ENCODE measurements around the gene COL5A2. TPM values are rescaled to one million over a fixed set of nuclear protein-coding genes. Genes with fewer than 3 reads are reported as not detected.

COL5A2 gene
- total RNA-seq, 4 donors from 2014 or later, result 7.7 to 29.5 (median 16.9) TPM

- DNase-seq (ENCODE audit: low spot score in 2 of 2), result no peak
- peak overlapping the region; percentile 27 for H3K4me3 ChIP-seq (ENCODE audit: low read depth, poor library complexity, severe bottlenecking)
- no peak for TF ChIP-seq CTCF (IDR thresholded peaks at IDR 0.05)
- TF ChIP-seq POLR2A (IDR thresholded peaks at IDR 0.05), result no peak
- WGBS, 2 donors, result 1 to 5% methylated on average over 14 of the region's 14 CpGs
- intact Hi-C loops (cut with DNase I; ENCODE audit: low total_unique reads), result no loop called here
These were observed 613 bp downstream of the COL5A2 start for GRCh38 chr2:189178726-189179569.

GRCh38 chr2:189178054-189178453, 1.5 kb downstream of the COL5A2 start:
- no peak overlapping the region for H3K4me3 ChIP-seq (ENCODE audit: low read depth, poor library complexity, severe bottlenecking)
- intact Hi-C loops (cut with DNase I; ENCODE audit: low total_unique reads), result no loop called here
- 9 to 12% methylated on average over 2 of the region's 2 CpGs for WGBS, 2 donors
- no peak for DNase-seq (ENCODE audit: low spot score in 2 of 2)
- TF ChIP-seq CTCF (IDR thresholded peaks at IDR 0.05), result no peak
- TF ChIP-seq POLR2A (IDR thresholded peaks at IDR 0.05), result no peak

- 34 to 39% methylated on average over 4 of the region's 4 CpGs for WGBS, 2 donors
- no peak overlapping the region for H3K4me3 ChIP-seq (ENCODE audit: low read depth, poor library complexity, severe bottlenecking)
- DNase-seq (ENCODE audit: low spot score in 2 of 2), result no peak
- no peak for TF ChIP-seq POLR2A (IDR thresholded peaks at IDR 0.05)
- no peak for TF ChIP-seq CTCF (IDR thresholded peaks at IDR 0.05)
- intact Hi-C loops (cut with DNase I; ENCODE audit: low total_unique reads), result no loop called here
These were observed 2.2 kb downstream of the COL5A2 start for GRCh38 chr2:189177251-189177840.

- 50 to 54% methylated on average over 3 of the region's 3 CpGs for WGBS, 2 donors
- intact Hi-C loops (cut with DNase I; ENCODE audit: low total_unique reads), result no loop called here
- no peak for TF ChIP-seq CTCF (IDR thresholded peaks at IDR 0.05)
- TF ChIP-seq POLR2A (IDR thresholded peaks at IDR 0.05), result no peak
- H3K4me3 ChIP-seq (ENCODE audit: low read depth, poor library complexity, severe bottlenecking), result no peak overlapping the region
- DNase-seq (ENCODE audit: low spot score in 2 of 2), result no peak
These were observed 3.0 kb downstream of the COL5A2 start for GRCh38 chr2:189176516-189176915.

GRCh38 chr2:189175869-189176433, 3.6 kb downstream of the COL5A2 start:
- intact Hi-C loops (cut with DNase I; ENCODE audit: low total_unique reads), result no loop called here
- no peak for DNase-seq (ENCODE audit: low spot score in 2 of 2)

More at GRCh38 chr2:189175869-189176433, 3.6 kb downstream of the COL5A2 start:
- no peak for TF ChIP-seq POLR2A (IDR thresholded peaks at IDR 0.05)
- no peak for TF ChIP-seq CTCF (IDR thresholded peaks at IDR 0.05)
- 56 to 61% methylated on average over 2 of the region's 2 CpGs for WGBS, 2 donors
- H3K4me3 ChIP-seq (ENCODE audit: low read depth, poor library complexity, severe bottlenecking), result no peak overlapping the region

All from lower leg skin (tissue), 4 donors.